Aorta (tissue), 5 donors: Measurements from ENCODE around the gene SETD5. TPM values are rescaled to one million over a fixed set of nuclear protein-coding genes. Genes with fewer than 3 reads are reported as not detected.

ENCODE experiments used
- ATAC-seq: fragments of 200-7000 bp; cut with Tn5 transposase; one replicate; pipeline ENCODE4 v1.9.1; 2022; ENCODE audit warnings: moderate library complexity; ENCODE audit not compliant: low FRiP score
- DNase-seq, 2 donors: peaks; one replicate each; pipeline ENCODE4 v3.0.0-alpha.2; 2020
- H3K27ac ChIP-seq, 2 donors: one replicate each; pipeline ENCODE4 v1.5.1; 2013; ENCODE audit warnings: low read length in 2 of 2, mild to moderate bottlenecking in 2 of 2, moderate library complexity in 2 of 2, control low read depth in 1 of 2, inconsistent platforms in 1 of 2, low read depth in 1 of 2
- H3K27me3 ChIP-seq, 2 donors: one replicate each; pipeline ENCODE4 v1.6.1; 2013; ENCODE audit warnings: control low read depth in 1 of 2, low read length in 1 of 2, mild to moderate bottlenecking in 1 of 2, moderate library complexity in 1 of 2; ENCODE audit not compliant: insufficient read depth in 2 of 2, control insufficient read depth in 1 of 2
- H3K36me3 ChIP-seq, 2 donors: one replicate each; pipeline ENCODE4 v1.6.1; 2013; ENCODE audit warnings: control low read depth in 1 of 2, low read length in 1 of 2, mild to moderate bottlenecking in 1 of 2; ENCODE audit not compliant: insufficient read depth in 2 of 2, control insufficient read depth in 1 of 2
- H3K4me1 ChIP-seq, 2 donors: one replicate each; pipeline ENCODE4 v1.6.1; 2013; ENCODE audit warnings: low read length in 2 of 2, control low read depth in 1 of 2, mild to moderate bottlenecking in 1 of 2, moderate library complexity in 1 of 2; ENCODE audit not compliant: insufficient read depth in 2 of 2, control insufficient read depth in 1 of 2
- H3K4me3 ChIP-seq, 2 donors: one replicate each; pipeline ENCODE4 v1.5.1; 2013; ENCODE audit warnings: low read length in 2 of 2, control low read depth in 1 of 2, mild to moderate bottlenecking in 1 of 2
- H3K9me3 ChIP-seq: one replicate; pipeline ENCODE4 v1.6.1; 2013; ENCODE audit warnings: mild to moderate bottlenecking, low read length; ENCODE audit not compliant: control insufficient read depth
- WGBS, 2 donors: extraction: QIAGEN DNeasy Blood & Tissue Kit; methylation state at CpG; one replicate each; pipeline ENCODE4 v1.1.7; 2013; 5-methylcytosine and 5-hydroxymethylcytosine counted together
- intact Hi-C, 2 donors: fragments of 100-400 bp; cut with DNase I; formaldehyde crosslinking; loops; one replicate each; pipeline versions ENCODE4 v1.14.2 to v1.15.0; 2022
- polyA plus RNA-seq, 2 donors: library from polyadenylated mRNA; stranded (reverse); fragments of 200-250 nt; gene quantifications; one replicate each; pipeline ENCODE4 v1.2.3, GENCODE V29; 2013
- total RNA-seq, 2 donors: library from RNA; stranded (reverse); fragmentation: NEBNext Ultra II Directional; extraction: Animal tissue kit (Norgen Biotek cat#: 25700); gene quantifications; one replicate each; pipeline ENCODE4 v1.2.1, GENCODE V29; 2021
- donor health status: healthy with polysubstance abuse.
- donor health status: Bipolar disorder and iron deficiency.
- donor health status: DM: no; HTN: no; CAD: no.
- donor health status: DM: no; HTN: no; CAD: no.
- donor health status: DM: yes; HTN: yes; CAD: no.

SETD5 gene
- total and polyA plus RNA-seq, 4 donors: 13.9 to 200 (median 92.7) TPM

DNA sequence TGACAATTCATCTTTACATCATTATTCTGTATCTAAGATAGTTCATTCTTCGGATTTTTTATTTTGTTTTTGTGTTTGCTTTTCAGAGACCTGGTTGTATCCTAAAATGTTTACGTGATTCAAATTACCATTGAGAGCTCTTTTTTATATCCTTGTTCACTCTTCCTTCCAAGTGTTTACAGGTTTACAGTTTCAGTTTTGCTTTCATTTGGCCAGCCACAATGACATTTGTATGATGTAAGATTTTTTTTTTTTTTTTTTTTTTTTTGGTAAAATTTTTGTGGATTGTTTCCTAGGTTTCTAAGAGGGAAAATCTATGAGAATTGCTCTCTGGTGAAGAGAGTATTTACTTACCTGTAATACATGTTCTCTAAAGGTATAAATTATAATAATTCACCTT lies 55.0 kb downstream of the SETD5 start:
- Histone ChIP-seq H3K36me3 (peaks cover 6 to 8% of the 10 kb centered on the region in 2 donors), H3K4me1 (no peaks in the 10 kb centered on the region), H3K4me3 (no peak overlapping the region), H3K9me3 (no peaks in the 10 kb centered on the region), H3K27ac (no peak overlapping the region), H3K27me3 (no peaks in the 10 kb centered on the region)
- DNase-seq: no peak
- no peak for ATAC-seq
- intact Hi-C loops: no loop called here
- WGBS, 2 donors: 76 to 79% methylated on average over 2 of the region's 2 CpGs

DNA sequence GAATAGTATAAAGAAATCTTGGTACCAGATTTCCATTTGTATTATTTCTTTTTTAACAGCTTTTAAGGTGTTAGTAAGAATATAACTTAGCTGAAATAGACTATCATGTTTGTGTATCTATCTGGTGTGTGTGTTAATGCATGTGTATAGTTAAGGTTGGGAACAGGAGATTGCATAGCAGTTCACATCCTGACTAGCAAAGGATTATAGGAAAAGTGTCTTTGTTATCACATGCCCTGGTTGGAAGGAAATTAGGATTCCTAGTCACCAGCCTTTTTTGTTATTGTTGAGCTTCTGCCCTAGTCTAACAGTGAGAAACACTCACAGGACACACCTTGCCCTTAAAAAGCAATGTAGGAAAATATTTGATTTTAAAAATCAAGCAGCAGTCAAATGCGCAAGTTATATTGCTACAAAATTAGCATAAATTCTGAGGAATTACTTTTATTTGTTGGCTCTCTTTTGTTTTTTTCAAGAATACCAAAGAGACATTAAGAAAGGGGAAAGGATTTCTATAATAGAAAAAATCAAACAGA lies 58.2 kb downstream of the SETD5 start:
- no peaks in the 10 kb centered on the region for H3K9me3 ChIP-seq
- intact Hi-C loops: no loop called here
- WGBS, 2 donors: 94 to 97% methylated on average over 1 of the region's 1 CpG
- H3K27ac ChIP-seq: no peak overlapping the region
- no peaks in the 10 kb centered on the region for H3K4me1 ChIP-seq
- H3K4me3 ChIP-seq: no peak overlapping the region
- DNase-seq (no peak), ATAC-seq (no peak)
- H3K27me3 ChIP-seq: no peaks in the 10 kb centered on the region
- H3K36me3 ChIP-seq: peaks cover 0 to 2% of the 10 kb centered on the region in 2 donors

DNA sequence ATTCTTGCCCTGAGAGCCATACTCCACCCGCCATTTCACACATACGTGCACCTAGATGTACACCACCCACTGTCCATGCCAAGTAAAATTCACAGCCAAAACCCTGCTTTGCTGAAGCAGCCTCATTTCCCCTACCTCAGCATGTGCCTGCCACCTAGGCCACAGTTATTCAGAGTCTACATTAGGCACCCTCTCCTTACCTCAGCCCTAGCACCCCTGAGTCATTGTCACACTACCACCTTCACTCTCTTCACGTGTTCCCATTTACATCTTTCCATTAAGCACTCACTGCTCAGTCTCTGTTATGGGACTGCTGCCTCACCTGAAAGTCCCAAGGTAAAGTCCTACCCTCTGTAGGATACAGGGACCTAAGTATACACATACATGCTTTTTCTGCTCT lies 70.0 kb downstream of the SETD5 start:
- no peak for ATAC-seq

DNA sequence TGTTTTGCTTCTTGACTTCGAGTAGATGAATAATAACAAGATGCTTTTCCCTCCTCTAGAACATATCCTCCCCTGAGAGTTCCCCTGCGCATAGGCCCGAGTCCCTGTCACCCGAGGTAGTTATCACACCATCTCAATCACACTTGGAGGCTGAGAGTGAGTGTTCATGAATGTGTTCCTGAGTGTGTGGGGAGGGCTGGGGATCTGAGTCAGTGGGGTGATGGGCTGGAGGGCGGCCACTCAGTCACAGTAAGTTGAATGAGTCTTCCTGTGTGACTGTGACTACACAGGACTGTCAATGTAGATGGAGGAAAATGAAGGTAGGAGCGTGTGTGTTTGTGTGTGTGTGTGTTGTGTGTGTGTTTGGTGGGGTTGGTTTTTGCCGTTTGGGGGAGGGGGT lies 71.0 kb downstream of the SETD5 start:
- ATAC-seq: no peak

More for the DNA sequence above, 70.0 kb downstream of the SETD5 start:
- Histone ChIP-seq H3K4me3 (no peak overlapping the region), H3K9me3 (no peaks in the 10 kb centered on the region), H3K27me3 (no peaks in the 10 kb centered on the region), H3K36me3 (peaks cover 20 to 21% of the 10 kb centered on the region in 2 donors), H3K4me1 (no peaks in the 10 kb centered on the region), H3K27ac (no peak overlapping the region)
- no peak for DNase-seq
- intact Hi-C loops: no loop called here
- 81 to 86% methylated on average over 3 of the region's 3 CpGs for WGBS, 2 donors

DNA sequence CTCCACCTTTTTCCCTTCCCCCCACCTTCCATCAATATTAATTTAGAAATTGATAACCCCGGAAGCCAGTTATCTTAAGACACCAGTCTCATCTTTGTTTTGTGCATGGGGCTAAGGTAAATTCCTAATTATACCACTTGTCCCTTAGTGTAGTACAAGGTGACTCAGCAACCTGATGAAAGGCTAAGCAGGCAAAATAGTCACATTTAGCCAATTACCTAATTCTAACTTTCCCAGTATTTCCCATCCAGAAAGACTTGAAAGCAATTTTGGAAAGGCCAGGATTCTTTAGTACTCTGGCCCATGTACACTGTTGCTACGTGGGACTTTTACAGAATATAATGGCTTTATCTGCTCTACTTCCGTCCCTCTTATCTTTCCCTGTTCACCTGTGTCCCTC lies 72.6 kb downstream of the SETD5 start:
- Histone ChIP-seq H3K4me1 (no peaks in the 10 kb centered on the region), H3K27me3 (no peaks in the 10 kb centered on the region), H3K9me3 (no peaks in the 10 kb centered on the region), H3K36me3 (peaks cover 16 to 21% of the 10 kb centered on the region in 2 donors), H3K4me3 (no peak overlapping the region), H3K27ac (no peak overlapping the region)
- intact Hi-C loops: loop anchor here in 1 of 2 donors (5.0 kb wide), 1 partner anchor 38 kb away; no protein-coding TSS in a partner anchor
- DNase-seq (no peak), ATAC-seq (no peak)
- 81 to 84% methylated on average over 3 of the region's 3 CpGs for WGBS, 2 donors

More for the DNA sequence above, 71.0 kb downstream of the SETD5 start:
- H3K36me3 ChIP-seq: peaks cover 20 to 21% of the 10 kb centered on the region in 2 donors
- H3K4me3 ChIP-seq: no peak overlapping the region
- no peak overlapping the region for H3K27ac ChIP-seq
- WGBS, 2 donors: 83 to 85% methylated on average over 7 of the region's 7 CpGs
- no peaks in the 10 kb centered on the region for H3K9me3 ChIP-seq
- no peaks in the 10 kb centered on the region for H3K27me3 ChIP-seq
- intact Hi-C loops: no loop called here
- no peaks in the 10 kb centered on the region for H3K4me1 ChIP-seq
- DNase-seq: no peak

DNA sequence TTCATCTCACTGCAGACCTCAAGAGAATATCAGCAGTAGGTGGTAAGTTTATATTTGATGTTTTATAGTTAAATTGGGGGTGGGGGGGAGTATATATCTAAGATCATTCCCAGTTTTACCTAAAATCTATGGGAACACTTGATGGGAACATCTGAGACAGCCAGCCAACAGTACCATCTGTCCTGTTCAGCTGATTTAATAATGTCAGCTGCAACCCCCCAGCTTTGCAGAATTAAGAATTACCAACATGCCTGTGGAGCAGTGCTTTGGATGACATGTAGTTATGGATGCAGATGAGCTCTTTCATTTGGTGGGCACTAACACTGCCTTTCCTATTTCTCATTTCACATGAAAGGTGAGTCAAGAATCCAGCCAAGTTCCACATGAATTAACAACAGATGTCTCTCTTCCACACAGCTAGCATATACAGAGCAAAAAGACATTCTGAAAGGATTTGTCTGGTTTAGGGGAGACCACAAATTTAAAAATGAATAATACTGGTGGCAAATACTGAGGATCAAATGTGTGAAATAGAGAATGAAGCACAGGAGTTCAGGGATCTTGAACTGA lies 76.2 kb downstream of the SETD5 start:
- Histone ChIP-seq H3K27me3 (no peaks in the 10 kb centered on the region), H3K27ac (no peak overlapping the region), H3K9me3 (no peaks in the 10 kb centered on the region), H3K36me3 (peaks cover 8 to 22% of the 10 kb centered on the region in 2 donors), H3K4me1 (no peaks in the 10 kb centered on the region), H3K4me3 (no peak overlapping the region)
- intact Hi-C loops: loop anchor here in 1 of 2 donors (5.0 kb wide), 1 partner anchor 41 kb away; no protein-coding TSS in a partner anchor
- no peak for ATAC-seq
- DNase-seq: no peak

DNA sequence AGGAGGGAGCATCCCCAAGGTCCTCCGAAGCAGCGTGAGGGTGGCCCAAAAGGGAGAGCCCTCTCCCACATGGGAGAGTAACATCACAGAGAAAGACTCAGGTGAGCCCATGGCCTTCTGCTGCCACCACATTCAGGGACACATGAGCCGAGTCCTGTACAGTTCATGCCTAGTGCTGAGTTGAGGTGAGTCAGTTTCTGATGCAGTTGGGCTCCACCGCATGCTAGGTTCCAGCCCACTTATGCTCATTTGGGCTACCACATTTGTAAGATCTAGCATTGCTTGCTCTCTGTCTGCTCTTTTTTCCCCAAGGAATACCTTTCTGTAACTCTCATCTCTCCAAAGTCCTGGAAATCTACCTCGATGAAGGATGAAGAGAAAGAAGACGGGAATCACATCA lies 77.1 kb downstream of the SETD5 start:
- intact Hi-C loops: loop anchor here in 1 of 2 donors (5.0 kb wide), 1 partner anchor 42 kb away; no protein-coding TSS in a partner anchor

DNA sequence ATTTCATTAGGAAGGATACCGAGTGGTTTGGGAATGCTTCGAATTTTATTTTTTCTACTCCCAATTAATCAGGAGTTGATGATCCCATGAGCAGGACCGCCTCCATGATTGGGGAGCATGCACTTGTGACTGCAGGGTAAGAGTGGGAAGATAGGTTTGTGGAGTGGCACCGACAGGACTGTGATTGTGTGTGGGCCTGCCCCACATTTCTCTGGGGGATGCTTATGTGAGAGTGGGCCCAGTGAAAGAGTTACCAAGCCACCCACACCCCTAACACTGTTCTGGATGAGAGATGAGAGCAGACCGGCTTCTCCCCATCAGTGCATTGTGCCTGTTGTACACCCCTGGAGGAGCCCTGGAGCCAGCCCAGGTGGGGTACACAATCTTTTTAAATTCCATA lies 79.5 kb downstream of the SETD5 start:
- H3K36me3 ChIP-seq: peaks cover 7 to 17% of the 10 kb centered on the region in 2 donors
- no peak for ATAC-seq
- no peaks in the 10 kb centered on the region for H3K9me3 ChIP-seq
- no peaks in the 10 kb centered on the region for H3K27me3 ChIP-seq
- H3K4me3 ChIP-seq: no peak overlapping the region
- 92 to 93% methylated on average over 5 of the region's 5 CpGs for WGBS, 2 donors
- H3K27ac ChIP-seq: no peak overlapping the region
- H3K4me1 ChIP-seq: no peaks in the 10 kb centered on the region
- no peak for DNase-seq
- intact Hi-C loops: no loop called here

More for the DNA sequence above, 77.1 kb downstream of the SETD5 start:
- ATAC-seq: no peak
- no peak for DNase-seq
- no peak overlapping the region for H3K4me3 ChIP-seq
- H3K36me3 ChIP-seq: peaks cover 7 to 20% of the 10 kb centered on the region in 2 donors
- 91 to 93% methylated on average over 6 of the region's 6 CpGs for WGBS, 2 donors
- no peaks in the 10 kb centered on the region for H3K9me3 ChIP-seq
- no peaks in the 10 kb centered on the region for H3K4me1 ChIP-seq
- no peaks in the 10 kb centered on the region for H3K27me3 ChIP-seq
- H3K27ac ChIP-seq: no peak overlapping the region

DNA sequence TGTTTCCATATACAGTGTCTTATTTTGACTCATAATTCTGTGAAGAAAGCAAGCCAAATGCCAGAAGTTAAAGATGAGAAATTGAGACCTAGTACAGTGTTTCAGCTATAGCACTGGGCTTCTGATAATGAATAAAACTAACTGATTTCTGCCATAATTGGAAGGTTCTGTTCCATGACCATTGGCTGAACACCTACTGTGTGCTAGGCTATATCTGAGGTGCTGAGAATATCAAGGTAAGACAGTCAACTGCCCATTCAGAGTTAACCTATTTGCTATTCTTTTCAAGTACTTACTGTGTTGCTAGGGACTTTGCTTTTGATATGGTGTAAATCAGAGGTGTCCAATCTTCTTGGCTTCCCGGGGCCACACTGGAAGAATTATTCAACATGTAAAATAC lies 82.8 kb downstream of the SETD5 start:
- no peak overlapping the region for H3K4me3 ChIP-seq
- DNase-seq: no peak
- no peak overlapping the region for H3K27ac ChIP-seq
- WGBS, 2 donors: 97% methylated on average over 1 of the region's 1 CpG
- H3K4me1 ChIP-seq: no peaks in the 10 kb centered on the region
- intact Hi-C loops: no loop called here
- H3K36me3 ChIP-seq: peaks cover 7% of the 10 kb centered on the region in 2 donors
- no peak for ATAC-seq
- no peaks in the 10 kb centered on the region for H3K9me3 ChIP-seq
- H3K27me3 ChIP-seq: no peaks in the 10 kb centered on the region
